Astrocyte of the cerebellum (primary cell): ENCODE measurements around the gene CYTH3.
"Not testable (repeated sequence)": the region's sequence is repeated elsewhere in the genome, so short reads cannot be mapped to it uniquely, and the experiment has no call there.

ENCODE experiments used
- DNase-seq: peaks from one replicate; pipeline ENCODE4 v3.0.0-alpha.2; 2011; ENCODE audit warnings: low read depth
- H3K4me3 ChIP-seq: 2 replicates; pipeline ENCODE4 v1.5.1; 2011; ENCODE audit warnings: mild to moderate bottlenecking, low read depth, low read length, moderate library complexity
- in situ Hi-C: cut with HindIII; loops from 2 replicates; pipeline ENCODE4 v1.10.0; 2017; ENCODE audit warnings: low sequenced_read_pairs
- TF ChIP-seq, protein P1 (sequence below): IDR thresholded peaks from 2 replicates; pipeline ENCODE4 v1.5.1; 2012; ENCODE audit warnings: low read length, low read depth, moderate library complexity, mild to moderate bottlenecking; ENCODE audit errors: missing control alignments

Gene CYTH3

DNA sequence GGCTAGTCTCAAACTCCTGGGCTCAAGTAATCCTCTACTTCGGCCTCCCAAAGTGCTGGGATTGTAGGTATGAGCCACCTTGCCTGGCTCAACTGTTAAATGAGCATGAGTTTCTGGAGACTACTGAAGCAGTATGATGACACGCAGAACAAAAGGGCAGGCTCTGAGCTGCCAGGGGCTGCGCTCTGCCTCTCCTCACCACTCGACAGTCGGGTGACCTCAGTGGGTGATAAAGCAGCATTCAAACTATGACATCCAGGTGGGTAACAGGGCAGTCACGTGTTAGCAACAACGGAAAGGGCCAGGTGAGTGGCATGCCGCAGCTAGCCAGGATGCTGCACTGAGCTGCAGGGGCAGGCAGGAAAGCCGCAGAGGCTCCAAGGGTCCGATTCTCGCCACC lies 71.5 kb downstream of the CYTH3 start:
- TF ChIP-seq, protein P1, sequence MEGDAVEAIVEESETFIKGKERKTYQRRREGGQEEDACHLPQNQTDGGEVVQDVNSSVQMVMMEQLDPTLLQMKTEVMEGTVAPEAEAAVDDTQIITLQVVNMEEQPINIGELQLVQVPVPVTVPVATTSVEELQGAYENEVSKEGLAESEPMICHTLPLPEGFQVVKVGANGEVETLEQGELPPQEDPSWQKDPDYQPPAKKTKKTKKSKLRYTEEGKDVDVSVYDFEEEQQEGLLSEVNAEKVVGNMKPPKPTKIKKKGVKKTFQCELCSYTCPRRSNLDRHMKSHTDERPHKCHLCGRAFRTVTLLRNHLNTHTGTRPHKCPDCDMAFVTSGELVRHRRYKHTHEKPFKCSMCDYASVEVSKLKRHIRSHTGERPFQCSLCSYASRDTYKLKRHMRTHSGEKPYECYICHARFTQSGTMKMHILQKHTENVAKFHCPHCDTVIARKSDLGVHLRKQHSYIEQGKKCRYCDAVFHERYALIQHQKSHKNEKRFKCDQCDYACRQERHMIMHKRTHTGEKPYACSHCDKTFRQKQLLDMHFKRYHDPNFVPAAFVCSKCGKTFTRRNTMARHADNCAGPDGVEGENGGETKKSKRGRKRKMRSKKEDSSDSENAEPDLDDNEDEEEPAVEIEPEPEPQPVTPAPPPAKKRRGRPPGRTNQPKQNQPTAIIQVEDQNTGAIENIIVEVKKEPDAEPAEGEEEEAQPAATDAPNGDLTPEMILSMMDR, result no peak
- no peak overlapping the region for H3K4me3 ChIP-seq
- DNase-seq, result no peak
- in situ Hi-C loops, result loop anchor here (10.0 kb wide), 1 partner anchor 64 kb away; no protein-coding TSS in a partner anchor

DNA sequence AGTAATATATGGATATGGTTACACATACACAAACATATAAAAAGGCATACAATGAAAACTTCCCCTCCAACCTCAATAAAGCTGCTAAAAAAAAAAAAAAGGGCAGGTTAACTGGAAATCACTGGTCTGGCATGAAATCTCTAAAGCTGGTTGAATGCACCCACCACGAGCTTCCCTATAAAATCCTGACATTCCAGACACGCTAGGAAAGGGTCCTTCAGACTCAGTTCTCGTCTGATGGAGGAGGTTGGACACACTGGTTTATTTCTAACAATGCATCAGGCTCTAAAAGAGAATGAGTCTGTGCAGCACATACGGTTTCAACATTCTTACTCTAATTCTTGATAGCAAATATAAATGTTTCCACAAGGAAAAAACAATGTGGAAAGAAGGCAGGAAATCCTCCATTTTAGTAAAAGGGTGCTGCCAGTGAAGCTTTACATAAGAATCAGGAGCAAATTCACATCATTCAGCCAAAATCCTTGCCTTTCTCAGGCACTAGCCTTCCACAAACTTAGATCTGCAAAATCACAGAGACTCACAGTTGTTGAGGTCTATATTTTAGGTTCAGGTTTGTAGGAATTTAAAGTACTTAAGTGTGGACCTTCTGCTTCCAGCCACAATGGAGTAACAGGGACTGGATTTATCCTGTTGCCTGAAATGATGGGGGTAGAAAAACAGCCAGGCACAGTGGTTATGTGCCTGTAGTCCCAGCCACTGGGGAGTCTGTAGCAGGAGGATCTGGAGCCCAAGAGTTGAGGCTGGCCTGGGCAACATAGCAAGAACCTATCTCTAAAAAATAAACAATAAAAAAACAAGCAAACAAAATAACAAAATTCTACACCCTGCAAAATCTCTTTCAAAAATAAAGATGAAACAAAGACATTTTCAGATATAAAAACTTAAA lies 73.5 kb downstream of the CYTH3 start:
- DNase-seq, result no peak
- no peak overlapping the region for H3K4me3 ChIP-seq
- in situ Hi-C loops, result no loop called here
- TF ChIP-seq, protein P1, result no peak

DNA sequence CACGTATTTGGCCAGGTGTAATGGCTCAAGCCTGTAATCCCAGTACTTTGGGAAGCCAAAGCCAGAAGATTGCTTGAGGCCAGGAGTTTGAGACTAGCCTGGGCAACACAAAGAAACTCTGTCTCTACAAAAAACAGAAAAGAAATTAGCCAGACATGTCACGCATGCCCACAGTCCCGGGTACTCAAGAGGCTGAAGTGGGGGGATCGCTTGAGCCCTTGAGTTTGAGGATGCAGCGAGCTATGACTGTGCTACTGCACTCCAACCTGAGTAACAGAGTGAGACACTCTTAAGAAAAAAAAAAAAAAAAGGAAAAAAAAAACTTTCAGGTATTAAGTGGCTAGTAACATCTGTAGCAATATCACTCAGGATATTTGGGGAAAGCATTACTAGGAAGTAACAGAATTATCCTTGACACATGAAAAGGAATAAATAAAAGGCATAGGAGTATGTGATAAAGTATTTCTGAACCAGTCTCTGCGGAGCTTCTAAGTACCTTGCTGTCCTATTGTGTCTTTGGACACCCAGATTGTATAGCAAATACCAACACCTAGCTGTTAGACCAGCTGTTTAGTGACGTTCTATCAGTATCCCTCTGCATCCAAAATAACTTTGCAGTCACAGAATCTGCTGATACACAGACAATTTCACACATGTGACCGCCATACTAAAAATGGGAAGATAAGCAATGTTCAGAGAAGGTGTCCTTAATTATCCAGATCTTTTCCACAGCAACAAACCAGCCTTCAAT lies 74.4 kb downstream of the CYTH3 start:
- in situ Hi-C loops, result no loop called here
- DNase-seq, result no peak
- TF ChIP-seq, protein P1, result no peak
- no peak overlapping the region for H3K4me3 ChIP-seq

DNA sequence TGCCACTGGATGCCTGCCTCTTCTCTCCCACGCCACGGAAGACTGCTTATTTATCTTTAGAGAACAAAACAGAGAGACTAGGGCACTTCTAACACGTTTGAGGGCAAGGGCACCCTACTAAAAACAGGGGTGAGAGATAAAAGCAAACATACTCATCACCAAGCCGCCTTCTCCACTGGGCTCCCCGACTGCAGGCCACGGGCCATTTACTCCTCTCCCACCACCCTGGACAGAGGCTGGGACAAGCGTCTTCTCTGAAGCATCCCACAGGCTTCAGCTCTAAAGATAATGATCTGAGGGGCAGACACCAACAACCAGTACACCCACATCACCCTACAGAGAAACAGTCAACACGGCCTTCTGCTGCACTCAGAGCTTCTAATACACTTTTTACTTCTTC lies 78.7 kb downstream of the CYTH3 start:
- no peak overlapping the region for H3K4me3 ChIP-seq
- TF ChIP-seq, protein P1, result no peak
- in situ Hi-C loops, result no loop called here
- DNase-seq, result no peak

GRCh38 chr7:6190563-6190962 lies 81.9 kb downstream of the CYTH3 start:
- H3K4me3 ChIP-seq, DNase-seq, in situ Hi-C loops: not testable (repeated sequence)

GRCh38 chr7:6188389-6188788 lies 84.0 kb downstream of the CYTH3 start:
- TF ChIP-seq, protein P1, result no peak
- H3K4me3 ChIP-seq, result no peak overlapping the region
- no peak for DNase-seq
- in situ Hi-C loops, result loop anchor here (5.0 kb wide), 2 partner anchors 59 to 129 kb away; no protein-coding TSS in a partner anchor

- H3K4me3 ChIP-seq, result no peak overlapping the region
- no peak for DNase-seq
- in situ Hi-C loops, result loop anchor here (5.0 kb wide), 2 partner anchors 61 to 131 kb away; no protein-coding TSS in a partner anchor
- TF ChIP-seq, protein P1, result no peak
Observed at GRCh38 chr7:6186577-6186976, 85.8 kb downstream of the CYTH3 start.
